PFSK-1 (cell line): ENCODE data around the gene RNU2-63P.

ENCODE experiments used
- POLR2AphosphoS5 ChIP-seq: IDR thresholded peaks from 2 replicates; pipeline ENCODE4 v1.6.1; 2012; ENCODE audit warnings: low read depth, mild to moderate bottlenecking, control low read depth, low read length, moderate library complexity
- TAF1 ChIP-seq: IDR thresholded peaks from 2 replicates; pipeline ENCODE4 v1.6.1; 2012; ENCODE audit warnings: low read length, control low read depth, borderline replicate concordance; ENCODE audit not compliant: insufficient read depth

- TF ChIP-seq POLR2AphosphoS5 (no peak), TAF1 (no peak)
Measured at GRCh38 chr2:88002359-88002707, 14.0 kb downstream of the RNU2-63P start.
